T-cell (primary cell): ENCODE data around the gene TMEM61. TPM values are rescaled to one million over a fixed set of nuclear protein-coding genes. Genes with fewer than 3 reads are reported as not detected.

ENCODE experiments used
- ATAC-seq, 4 experiments: fragments of 200-7000 bp in 3 of 4; fragments of 150-1000 bp in 1 of 4; cut with Tn5 transposase; replicated peaks in 1 of 4; 1 replicate in 3 of 4; 2 replicates in 1 of 4; pipeline ENCODE4 v1.10.0; 2021; ENCODE audit warnings: moderate library complexity in 3 of 4, mild to moderate bottlenecking in 2 of 4, moderate number of reproducible peaks in 1 of 4
- CTCF ChIA-PET, 2 donors: fragments of 300-600 bp; sonication (Branson Sonifier 250); formaldehyde crosslinking; loops; one replicate each; lab custom pipeline; 2022; ENCODE audit warnings: antibody characterized with exemption in 2 of 2; lab: Charles Lee
- POLR2A ChIA-PET, 2 donors: fragments of 300-600 bp; sonication (Branson Sonifier 250); formaldehyde crosslinking; loops; one replicate each; lab custom pipeline; 2022; ENCODE audit warnings: antibody characterized with exemption in 2 of 2; lab: Charles Lee
- DNase-seq, 35 experiments: peaks; one replicate each; pipeline versions ENCODE4 v3.0.0 to v3.0.0-alpha.2; 2013 to 2023
- H3K27ac ChIP-seq: one replicate; pipeline ENCODE4 v1.5.1; 2013; ENCODE audit warnings: low read length
- H3K27me3 ChIP-seq, 2 experiments: replicated peaks in 1 of 2; 1 replicate in 1 of 2; 2 replicates in 1 of 2; pipeline versions ENCODE4 v1.6.1 to v1.7.0; 2013; ENCODE audit warnings: low read length in 1 of 2, mixed read lengths in 1 of 2; ENCODE audit not compliant: control insufficient read depth in 2 of 2, insufficient read depth in 2 of 2; ENCODE audit errors: extremely low read depth in 1 of 2
- H3K36me3 ChIP-seq, 2 donors: 1 replicate in 1 of 2; 2 replicates in 1 of 2; pipeline versions ENCODE4 v1.6.1 to v1.7.0; 2013; ENCODE audit warnings: low read length in 1 of 2; ENCODE audit not compliant: control insufficient read depth in 2 of 2, insufficient read depth in 1 of 2; ENCODE audit errors: extremely low read depth in 1 of 2
- H3K4me1 ChIP-seq, 2 experiments: 1 replicate in 1 of 2; 2 replicates in 1 of 2; pipeline versions ENCODE4 v1.6.1 to v1.7.0; 2013; ENCODE audit warnings: low read length in 2 of 2, mixed read lengths in 1 of 2; ENCODE audit not compliant: insufficient read depth in 2 of 2, control insufficient read depth in 1 of 2; ENCODE audit errors: extremely low read depth in 1 of 2
- H3K4me3 ChIP-seq, 2 donors: 1 replicate in 1 of 2; 2 replicates in 1 of 2; pipeline versions ENCODE4 v1.5.1 to v1.7.0; 2013; ENCODE audit warnings: mild to moderate bottlenecking in 2 of 2, low read length in 1 of 2, moderate library complexity in 1 of 2; ENCODE audit not compliant: control insufficient read depth in 1 of 2; ENCODE audit errors: extremely low read depth in 1 of 2
- H3K9me3 ChIP-seq: 2 replicates; pipeline ENCODE4 v1.7.0; 2013
- H3K27ac Mint-ChIP-seq, 2 donors: one replicate each; pipeline ENCODE4 v1.8.0; 2020 to 2021; ENCODE audit warnings: mild to moderate bottlenecking in 2 of 2, mixed read lengths in 2 of 2
- H3K27me3 Mint-ChIP-seq, 2 donors: one replicate each; pipeline ENCODE4 v1.8.0; 2021 to 2022; ENCODE audit warnings: mixed read lengths in 2 of 2
- H3K36me3 Mint-ChIP-seq: one replicate; pipeline ENCODE4 v1.8.0; 2021; ENCODE audit warnings: mixed read lengths
- H3K4me1 Mint-ChIP-seq, 3 donors: one replicate each; pipeline ENCODE4 v1.8.0; 2020 to 2022; ENCODE audit warnings: mixed read lengths in 3 of 3, mild to moderate bottlenecking in 1 of 3
- H3K4me3 Mint-ChIP-seq, 3 donors: one replicate each; pipeline ENCODE4 v1.8.0; 2020 to 2022; ENCODE audit warnings: mild to moderate bottlenecking in 3 of 3, mixed read lengths in 3 of 3, moderate library complexity in 3 of 3
- H3K9me3 Mint-ChIP-seq, 3 donors: one replicate each; pipeline ENCODE4 v1.8.0; 2020 to 2022; ENCODE audit warnings: mixed read lengths in 3 of 3
- WGBS: methylation state at CpG from one replicate; pipeline ENCODE4 v1.1.5; 2013; ENCODE audit warnings: missing lambda C conversion rate; ENCODE audit not compliant: insufficient coverage; 5-methylcytosine and 5-hydroxymethylcytosine counted together
- total RNA-seq, 35 experiments: library from RNA in 6 of 35; stranded (reverse) in 6 of 35; fragments of 120-200 nt in 1 of 35; gene quantifications; one replicate each; pipeline versions ENCODE4 v1.2.1 to v1.2.4 and lab custom pipeline; 2013 to 2026

The TMEM61 gene
- total RNA-seq, 5 donors from 2014 or later (not counting 1 experiment from before 2014, with no cell fraction given) = not detected

DNA sequence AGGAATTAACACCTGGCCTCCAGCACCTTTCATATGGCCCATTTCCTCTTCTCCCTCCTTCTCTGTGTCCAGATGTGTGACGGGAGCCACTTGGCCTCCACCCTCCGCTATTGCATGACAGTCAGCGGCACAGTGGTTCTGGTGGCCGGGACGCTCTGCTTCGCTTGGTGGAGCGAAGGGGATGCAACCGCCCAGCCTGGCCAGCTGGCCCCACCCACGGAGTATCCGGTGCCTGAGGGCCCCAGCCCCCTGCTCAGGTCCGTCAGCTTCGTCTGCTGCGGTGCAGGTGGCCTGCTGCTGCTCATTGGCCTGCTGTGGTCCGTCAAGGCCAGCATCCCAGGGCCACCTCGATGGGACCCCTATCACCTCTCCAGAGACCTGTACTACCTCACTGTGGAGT, 5.6 kb downstream of the TMEM61 start:
- Histone ChIP-seq H3K27ac (no peak overlapping the region), H3K36me3 (no peaks in the 10 kb centered on the region), H3K9me3 (no peaks in the 10 kb centered on the region), H3K4me1 (no peaks in the 10 kb centered on the region), H3K4me3 (no peak overlapping the region), H3K27me3 (peaks cover 0 to 40% of the 10 kb centered on the region in 2 experiments)
- WGBS = 83% methylated on average over 14 of the region's 15 CpGs
- peaks cover 0 to 2% (median 1%) of the 10 kb centered on the region in 3 donors for H3K4me1 Mint-ChIP-seq
- ChIA-PET POLR2A (no interaction called here), CTCF (no interaction called here)
- DNase-seq = no peak
- no peak for ATAC-seq
- H3K36me3 Mint-ChIP-seq = no peaks in the 10 kb centered on the region
- H3K9me3 Mint-ChIP-seq = no peaks in the 10 kb centered on the region
- no peak overlapping the region for H3K27ac Mint-ChIP-seq
- no peak overlapping the region for H3K4me3 Mint-ChIP-seq
- H3K27me3 Mint-ChIP-seq = peaks cover 15 to 24% of the 10 kb centered on the region in 2 donors

DNA sequence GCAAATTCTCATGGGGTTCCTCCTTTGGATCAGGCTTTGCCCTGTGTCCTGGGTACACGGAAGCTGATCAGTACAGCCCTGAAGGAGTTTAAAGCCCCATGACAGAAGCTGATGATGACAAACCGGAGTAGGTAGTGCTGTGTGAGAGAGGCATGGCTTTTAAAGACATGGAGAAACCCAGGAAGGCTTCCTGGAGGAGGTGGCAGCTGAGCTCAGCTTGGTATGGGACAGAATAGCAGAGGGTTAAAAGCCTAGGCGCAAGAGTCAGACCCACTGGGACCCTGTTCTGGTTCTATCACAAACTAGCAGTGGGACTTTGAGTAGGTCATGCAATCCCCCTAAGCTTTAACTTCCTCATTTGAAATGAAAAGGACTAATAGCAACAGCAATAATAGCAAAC, 6.1 kb downstream of the TMEM61 start:
- H3K4me1 Mint-ChIP-seq = no peaks in the 10 kb centered on the region
- H3K36me3 Mint-ChIP-seq = no peaks in the 10 kb centered on the region
- Histone ChIP-seq H3K27me3 (peaks cover 0 to 35% of the 10 kb centered on the region in 2 experiments), H3K4me1 (no peaks in the 10 kb centered on the region), H3K27ac (no peak overlapping the region), H3K4me3 (no peak overlapping the region), H3K36me3 (no peaks in the 10 kb centered on the region), H3K9me3 (no peaks in the 10 kb centered on the region)
- POLR2A ChIA-PET = no interaction called here
- no peak overlapping the region for H3K27ac Mint-ChIP-seq
- CTCF ChIA-PET = no interaction called here
- WGBS = 69% methylated on average over 2 of the region's 3 CpGs
- ATAC-seq (no peak), DNase-seq (no peak)
- H3K9me3 Mint-ChIP-seq = no peaks in the 10 kb centered on the region
- peaks cover 10 to 19% of the 10 kb centered on the region in 2 donors for H3K27me3 Mint-ChIP-seq
- no peak overlapping the region for H3K4me3 Mint-ChIP-seq

DNA sequence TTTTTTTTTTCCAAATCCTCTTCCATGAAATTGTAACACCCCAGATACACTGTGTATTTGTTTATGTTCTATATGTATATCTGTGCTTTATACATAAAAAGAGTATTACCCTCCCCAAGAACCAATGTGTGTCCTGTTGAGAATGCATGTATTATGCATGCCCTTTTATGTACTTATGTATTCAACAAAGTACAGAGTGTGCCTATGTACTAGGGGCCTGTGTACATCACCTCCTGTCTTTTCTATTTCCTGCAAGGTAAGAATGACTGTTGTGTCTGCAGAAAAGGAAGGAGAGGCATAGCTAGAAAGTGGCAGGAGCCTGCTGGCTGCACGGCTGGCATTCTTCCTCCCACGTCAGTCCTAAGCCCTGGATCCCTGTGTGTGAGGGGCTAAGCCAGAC, 7.0 kb downstream of the TMEM61 start:
- CTCF ChIA-PET = no interaction called here
- no peaks in the 10 kb centered on the region for H3K4me1 Mint-ChIP-seq
- no peak for ATAC-seq
- no peaks in the 10 kb centered on the region for H3K9me3 ChIP-seq
- no peak overlapping the region for H3K4me3 Mint-ChIP-seq
- no peak overlapping the region for H3K27ac ChIP-seq
- no peaks in the 10 kb centered on the region for H3K9me3 Mint-ChIP-seq
- DNase-seq = no peak
- no peaks in the 10 kb centered on the region for H3K36me3 Mint-ChIP-seq
- WGBS = 72% methylated on average over 2 of the region's 2 CpGs
- H3K27me3 Mint-ChIP-seq = peaks cover 8 to 11% of the 10 kb centered on the region in 2 donors
- no peak overlapping the region for H3K27ac Mint-ChIP-seq
- H3K36me3 ChIP-seq = no peaks in the 10 kb centered on the region
- POLR2A ChIA-PET = no interaction called here
- peaks cover 0 to 26% of the 10 kb centered on the region in 2 experiments for H3K27me3 ChIP-seq
- H3K4me1 ChIP-seq = no peaks in the 10 kb centered on the region
- H3K4me3 ChIP-seq = no peak overlapping the region

DNA sequence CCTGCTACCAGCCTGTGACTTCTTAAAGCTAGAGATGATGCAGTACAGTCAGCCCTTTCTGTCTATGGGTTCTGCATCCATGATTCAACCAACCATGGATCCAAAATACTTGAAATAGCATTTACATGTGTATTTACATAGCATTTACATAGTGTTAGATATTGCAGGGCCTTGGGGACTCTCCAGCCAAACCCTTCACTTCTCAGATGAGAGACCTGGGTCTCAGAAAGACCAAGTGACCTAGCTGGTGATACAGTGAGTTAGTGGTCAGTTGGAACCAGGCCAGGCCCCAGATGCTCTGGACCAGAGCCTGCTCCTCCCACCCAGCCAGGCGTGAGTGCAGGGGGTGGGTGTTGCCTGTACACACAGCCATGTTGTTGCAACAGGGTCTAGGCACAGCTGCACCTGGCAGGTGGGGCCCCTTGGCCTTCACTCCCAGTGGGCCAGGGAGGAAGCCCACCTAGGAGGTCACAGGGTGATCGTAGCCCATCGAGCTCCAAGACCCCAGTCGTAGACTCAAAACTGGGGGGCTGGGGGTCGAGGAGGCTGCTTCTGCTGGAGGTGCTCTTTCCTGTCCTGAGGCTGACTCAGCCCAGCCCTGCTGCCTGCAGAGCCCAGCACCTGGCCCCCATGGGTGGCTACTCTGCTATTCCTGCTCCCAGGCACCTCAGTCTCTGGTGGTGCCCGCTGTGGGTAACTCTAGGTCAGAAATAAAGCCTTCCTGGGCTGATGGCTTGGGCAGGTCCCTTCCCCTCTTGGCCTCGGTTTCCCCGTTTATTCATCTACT, 7.7 kb downstream of the TMEM61 start:
- no peaks in the 10 kb centered on the region for H3K9me3 ChIP-seq
- POLR2A ChIA-PET = no interaction called here
- 75% methylated on average over 5 of the region's 8 CpGs for WGBS
- CTCF ChIA-PET = no interaction called here
- no peaks in the 10 kb centered on the region for H3K9me3 Mint-ChIP-seq
- ATAC-seq = no peak
- peaks cover 8% of the 10 kb centered on the region in 2 donors for H3K27me3 Mint-ChIP-seq
- H3K27me3 ChIP-seq = peaks cover 0 to 23% of the 10 kb centered on the region in 2 experiments
- no peak overlapping the region for H3K27ac ChIP-seq
- H3K4me1 Mint-ChIP-seq = no peaks in the 10 kb centered on the region
- H3K36me3 Mint-ChIP-seq = no peaks in the 10 kb centered on the region
- no peak for DNase-seq
- no peak overlapping the region for H3K4me3 Mint-ChIP-seq
- no peaks in the 10 kb centered on the region for H3K36me3 ChIP-seq
- H3K27ac Mint-ChIP-seq = no peak overlapping the region
- H3K4me1 ChIP-seq = no peaks in the 10 kb centered on the region
- no peak overlapping the region for H3K4me3 ChIP-seq

DNA sequence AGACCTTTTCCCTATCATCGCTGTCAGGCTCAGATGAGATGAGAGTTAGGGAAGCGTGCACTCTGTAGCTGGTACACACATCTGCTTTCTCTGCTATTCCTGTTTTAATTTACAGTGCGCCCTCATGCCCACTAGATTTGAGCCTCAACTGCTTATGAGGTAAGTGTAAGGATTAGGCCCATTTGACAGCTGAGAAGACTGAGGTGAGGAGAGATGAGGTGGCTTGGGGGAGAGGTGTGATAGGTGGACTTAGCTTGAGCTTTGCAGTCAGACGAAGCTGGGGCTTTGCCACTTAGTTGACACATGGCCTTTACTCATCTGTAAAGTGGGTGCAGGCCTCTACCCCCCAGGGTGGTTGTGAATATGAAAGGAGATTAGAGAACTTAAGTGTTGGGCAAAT, 8.5 kb downstream of the TMEM61 start:
- Mint-ChIP-seq H3K4me3 (no peak overlapping the region), H3K4me1 (no peaks in the 10 kb centered on the region), H3K9me3 (no peaks in the 10 kb centered on the region), H3K27ac (no peak overlapping the region), H3K27me3 (peaks cover 1 to 2% of the 10 kb centered on the region in 2 donors), H3K36me3 (no peaks in the 10 kb centered on the region)
- Histone ChIP-seq H3K9me3 (no peaks in the 10 kb centered on the region), H3K4me3 (no peak overlapping the region), H3K27me3 (peaks cover 0 to 17% of the 10 kb centered on the region in 2 experiments), H3K4me1 (no peaks in the 10 kb centered on the region), H3K36me3 (no peaks in the 10 kb centered on the region), H3K27ac (no peak overlapping the region)
- DNase-seq (no peak), ATAC-seq (no peak)
- ChIA-PET CTCF (no interaction called here), POLR2A (no interaction called here)
- 100% methylated on average over 1 of the region's 4 CpGs for WGBS

DNA sequence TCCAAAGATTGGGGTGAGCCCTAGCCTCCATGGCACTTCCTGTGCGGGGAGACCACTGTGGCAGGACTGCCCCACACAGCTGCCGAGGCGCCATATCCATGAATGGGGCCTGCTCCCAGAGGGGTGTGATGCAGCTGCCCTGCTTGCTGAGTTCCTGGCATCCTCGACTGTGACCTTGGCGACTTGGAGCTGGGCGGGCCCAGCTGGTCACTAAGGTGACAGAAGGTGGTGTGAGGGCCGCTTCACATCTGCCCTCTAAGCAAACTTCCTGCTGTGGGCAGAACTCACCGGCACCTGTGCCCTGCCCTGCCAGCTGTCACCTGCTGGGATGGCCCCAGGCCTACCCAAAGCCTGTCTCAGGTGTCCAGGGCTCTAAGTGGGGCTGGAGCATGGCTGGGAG, 9.0 kb downstream of the TMEM61 start:
- Mint-ChIP-seq H3K4me1 (no peaks in the 10 kb centered on the region), H3K27ac (no peak overlapping the region), H3K36me3 (no peaks in the 10 kb centered on the region), H3K27me3 (no peaks in the 10 kb centered on the region), H3K4me3 (no peak overlapping the region), H3K9me3 (no peaks in the 10 kb centered on the region)
- no peaks in the 10 kb centered on the region for H3K36me3 ChIP-seq
- WGBS = 79% methylated on average over 8 of the region's 8 CpGs
- H3K4me1 ChIP-seq = no peaks in the 10 kb centered on the region
- no peak overlapping the region for H3K27ac ChIP-seq
- POLR2A ChIA-PET = interaction anchor here in 1 of 2 donors (0.6 kb wide), 1 partner anchor 13 kb away, joined by 3 read pairs; no protein-coding TSS in a partner anchor
- DNase-seq (no peak), ATAC-seq (no peak)
- CTCF ChIA-PET = no interaction called here
- no peaks in the 10 kb centered on the region for H3K9me3 ChIP-seq
- peaks cover 0 to 14% of the 10 kb centered on the region in 2 experiments for H3K27me3 ChIP-seq
- no peak overlapping the region for H3K4me3 ChIP-seq
